CD4-positive, alpha-beta T cell treated with Interleukin-1 beta for 1 hour (primary cell): ENCODE data around the gene DNA2.
"Not testable (repeated sequence)": the region's sequence is repeated elsewhere in the genome, so short reads cannot be mapped to it uniquely, and the experiment has no call there.

Experiments used
- DNase-seq, 2 donors: peaks; one replicate each; pipeline ENCODE4 v3.0.0-alpha.2; 2020 to 2022

Gene DNA2, protein sequence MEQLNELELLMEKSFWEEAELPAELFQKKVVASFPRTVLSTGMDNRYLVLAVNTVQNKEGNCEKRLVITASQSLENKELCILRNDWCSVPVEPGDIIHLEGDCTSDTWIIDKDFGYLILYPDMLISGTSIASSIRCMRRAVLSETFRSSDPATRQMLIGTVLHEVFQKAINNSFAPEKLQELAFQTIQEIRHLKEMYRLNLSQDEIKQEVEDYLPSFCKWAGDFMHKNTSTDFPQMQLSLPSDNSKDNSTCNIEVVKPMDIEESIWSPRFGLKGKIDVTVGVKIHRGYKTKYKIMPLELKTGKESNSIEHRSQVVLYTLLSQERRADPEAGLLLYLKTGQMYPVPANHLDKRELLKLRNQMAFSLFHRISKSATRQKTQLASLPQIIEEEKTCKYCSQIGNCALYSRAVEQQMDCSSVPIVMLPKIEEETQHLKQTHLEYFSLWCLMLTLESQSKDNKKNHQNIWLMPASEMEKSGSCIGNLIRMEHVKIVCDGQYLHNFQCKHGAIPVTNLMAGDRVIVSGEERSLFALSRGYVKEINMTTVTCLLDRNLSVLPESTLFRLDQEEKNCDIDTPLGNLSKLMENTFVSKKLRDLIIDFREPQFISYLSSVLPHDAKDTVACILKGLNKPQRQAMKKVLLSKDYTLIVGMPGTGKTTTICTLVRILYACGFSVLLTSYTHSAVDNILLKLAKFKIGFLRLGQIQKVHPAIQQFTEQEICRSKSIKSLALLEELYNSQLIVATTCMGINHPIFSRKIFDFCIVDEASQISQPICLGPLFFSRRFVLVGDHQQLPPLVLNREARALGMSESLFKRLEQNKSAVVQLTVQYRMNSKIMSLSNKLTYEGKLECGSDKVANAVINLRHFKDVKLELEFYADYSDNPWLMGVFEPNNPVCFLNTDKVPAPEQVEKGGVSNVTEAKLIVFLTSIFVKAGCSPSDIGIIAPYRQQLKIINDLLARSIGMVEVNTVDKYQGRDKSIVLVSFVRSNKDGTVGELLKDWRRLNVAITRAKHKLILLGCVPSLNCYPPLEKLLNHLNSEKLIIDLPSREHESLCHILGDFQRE

GRCh38 chr10:68471586-68472408 is at the start of gene DNA2:
DNA2 (minus strand) TSS chr10:68471973; CDS start chr10:68471864, 109 bp downstream.
- peak; percentile 71 to 80 for DNase-seq

- not testable (repeated sequence) for DNase-seq
Measured at GRCh38 chr10:68518609-68519008, 46.8 kb upstream of the DNA2 start.

DNA sequence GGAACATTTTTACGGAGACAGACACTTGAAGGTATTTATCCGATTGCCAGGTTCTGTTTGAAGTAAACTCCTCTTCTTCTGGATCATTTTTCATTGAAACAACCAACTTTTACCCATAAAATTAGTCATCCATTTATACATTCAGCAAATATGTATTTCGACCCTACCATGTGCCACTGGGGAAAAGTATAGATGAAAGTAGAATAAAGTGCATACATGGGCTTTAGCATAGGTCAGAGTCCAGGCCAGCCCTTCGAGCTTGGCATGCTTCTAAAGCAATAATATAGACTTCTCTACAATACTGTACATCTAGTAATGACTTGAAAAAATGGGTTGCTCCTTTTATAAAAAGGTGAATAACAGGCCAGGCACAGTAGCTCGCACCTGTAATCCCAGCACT is 45.4 kb upstream of the DNA2 start:
- no peak for DNase-seq

- DNase-seq = no peak
Measured at GRCh38 chr10:68516766-68517165, 45.0 kb upstream of the DNA2 start.

- DNase-seq = not testable (repeated sequence)
Measured at GRCh38 chr10:68516216-68516615, 44.4 kb upstream of the DNA2 start.

DNA sequence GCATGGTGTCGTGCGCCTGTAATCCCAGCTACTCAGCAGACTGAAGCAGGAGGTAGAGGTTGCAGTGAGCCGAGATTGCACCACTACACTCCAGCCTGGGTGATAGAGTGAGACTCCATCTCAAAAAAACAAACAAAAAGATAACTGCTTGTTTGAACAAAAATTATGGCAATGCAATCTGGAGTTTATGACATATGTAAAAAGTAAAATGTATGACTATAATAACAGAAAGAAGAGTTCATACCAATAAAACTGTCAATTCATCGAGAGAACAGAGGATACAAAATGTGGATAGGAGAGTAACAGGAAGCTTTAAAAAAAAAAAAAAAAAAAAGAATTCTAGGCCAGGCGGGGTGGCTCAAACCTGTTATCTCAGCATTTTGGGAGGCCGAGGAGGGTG is 36.3 kb upstream of the DNA2 start:
- no peak for DNase-seq

DNA sequence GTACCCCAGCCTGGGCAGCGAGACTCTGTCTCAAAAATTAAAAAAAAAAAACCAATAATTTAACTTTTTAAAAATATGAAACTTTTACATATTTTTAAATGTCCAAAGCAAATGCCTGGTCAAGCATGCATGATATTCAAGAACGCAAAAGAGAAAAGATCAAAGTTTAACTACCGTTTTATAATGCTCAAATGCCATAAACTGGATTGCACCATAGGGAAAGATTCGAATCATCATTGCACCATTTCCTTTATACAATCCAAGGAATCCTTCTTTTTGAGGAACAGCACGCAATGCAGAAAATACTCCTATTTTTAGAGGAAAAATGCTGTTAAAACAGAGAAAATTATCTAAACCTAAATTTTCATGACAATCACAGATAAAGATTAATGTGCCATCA is 34.6 kb upstream of the DNA2 start:
- DNase-seq = no peak

DNA sequence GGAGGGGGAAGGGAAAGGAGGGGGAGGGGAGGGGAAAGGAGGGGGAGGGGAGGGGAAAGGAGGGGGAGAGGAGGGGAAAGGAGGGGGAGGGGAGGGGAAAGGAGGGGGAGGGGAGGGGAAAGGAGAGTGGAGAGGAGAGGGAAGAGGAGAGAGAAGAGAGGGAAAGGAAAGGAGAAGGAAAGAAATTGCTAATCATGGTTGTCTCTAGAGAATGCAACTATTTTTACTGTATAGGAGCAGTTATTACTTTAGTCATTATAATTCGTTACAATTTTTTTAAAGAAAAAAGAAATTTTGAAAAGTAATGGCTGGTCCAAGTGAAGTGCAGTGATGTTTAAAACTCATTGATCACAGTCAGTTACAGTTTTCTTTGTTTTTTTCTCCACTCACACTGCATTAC is 31.1 kb upstream of the DNA2 start:
- no peak for DNase-seq

DNA sequence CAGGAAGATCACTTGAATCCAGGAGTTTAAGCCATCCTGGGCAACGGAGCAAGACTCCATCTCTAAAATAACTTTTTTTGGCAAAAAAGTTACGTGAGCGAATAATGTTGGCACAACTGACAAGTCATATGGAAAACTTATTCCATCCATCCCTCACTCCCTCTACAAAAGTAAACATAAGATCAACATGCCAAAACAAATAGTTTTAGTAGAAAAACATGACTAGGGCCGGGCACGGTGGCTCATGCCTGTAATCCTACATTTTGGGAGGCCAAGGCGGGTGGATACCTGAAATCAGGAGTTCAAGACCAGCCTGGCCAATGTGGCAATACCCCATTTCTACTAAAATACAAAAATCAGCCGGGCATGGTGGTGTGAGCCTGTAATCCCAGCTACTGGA is 29.9 kb upstream of the DNA2 start:
- DNase-seq = no peak

DNA sequence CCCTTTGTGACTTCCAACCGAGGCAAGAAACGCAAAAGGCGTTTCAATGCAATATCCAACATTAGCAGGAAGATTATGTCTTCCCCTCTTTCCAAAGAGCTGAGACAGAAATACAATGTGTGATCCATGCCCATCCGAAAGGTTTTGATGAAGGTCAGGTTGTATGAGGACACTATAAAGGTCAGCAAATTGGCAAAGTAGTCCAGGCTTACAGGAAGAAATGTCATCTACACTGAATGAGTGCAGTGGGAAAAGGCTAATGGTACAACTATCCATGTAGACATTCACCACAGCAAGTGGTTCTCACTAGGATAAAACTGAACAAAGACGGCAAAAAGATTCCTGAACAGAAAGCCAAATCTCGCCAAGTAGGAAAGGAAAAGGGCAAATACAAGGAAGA is 27.8 kb upstream of the DNA2 start:
- no peak for DNase-seq

DNA sequence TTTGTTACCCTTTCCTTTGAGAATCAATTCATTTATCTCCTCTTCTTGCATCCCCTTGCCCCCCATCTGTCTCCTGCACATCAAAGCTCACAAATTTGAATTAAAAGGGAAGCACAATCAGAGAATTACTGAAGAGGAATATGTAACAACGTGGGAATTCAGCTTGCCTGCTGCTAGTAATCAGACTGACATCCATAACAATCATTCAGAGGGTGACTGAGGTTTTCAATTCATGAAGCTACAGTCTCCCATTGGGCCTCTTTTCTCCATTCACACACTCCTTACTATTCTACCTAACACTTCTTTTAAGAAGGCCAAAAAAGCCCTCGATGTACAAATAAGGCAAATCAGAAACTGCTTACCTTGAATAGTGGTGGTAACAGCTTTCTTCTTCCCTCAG is 24.3 kb upstream of the DNA2 start:
- no peak for DNase-seq

DNA sequence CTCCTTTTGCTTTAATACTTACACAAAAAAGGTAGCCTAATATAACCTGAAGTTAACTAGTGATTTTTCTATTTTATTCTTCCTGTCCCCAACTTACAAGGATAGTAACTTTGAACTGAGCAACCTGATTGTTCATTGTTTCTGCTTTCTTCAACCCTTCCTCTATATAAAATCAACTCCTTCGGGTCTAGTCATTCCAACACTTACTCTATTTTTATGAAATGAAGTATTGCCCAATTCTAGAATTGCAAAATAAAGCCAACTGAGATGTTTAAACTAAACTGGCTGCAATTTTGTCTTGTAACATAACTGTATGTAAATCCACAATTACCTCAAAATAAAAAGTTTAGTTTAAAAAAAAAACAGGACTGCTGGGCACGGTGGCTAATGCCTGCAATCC is 20.3 kb upstream of the DNA2 start:
- no peak for DNase-seq

GRCh38 chr10:68489919-68490318 is 18.1 kb upstream of the DNA2 start:
- no peak for DNase-seq

DNA sequence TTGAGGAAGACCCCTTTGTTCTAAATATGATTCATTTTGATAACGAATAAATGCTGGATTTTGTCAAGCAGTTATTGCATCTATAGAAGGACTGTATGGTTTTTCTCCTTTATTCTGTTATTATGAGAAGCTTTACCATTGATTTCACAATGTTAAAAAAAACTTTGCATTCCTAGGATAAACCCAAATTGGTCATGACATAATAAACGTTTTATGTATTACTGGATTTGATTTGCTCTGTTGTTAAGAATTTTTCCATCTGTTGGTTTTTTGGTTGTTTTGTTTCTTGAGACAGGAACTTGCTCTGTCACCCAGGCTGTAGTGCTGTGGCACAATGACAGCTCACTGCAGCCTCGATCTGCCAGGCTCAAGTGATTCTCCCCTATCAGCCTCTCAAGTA is 2.2 kb upstream of the DNA2 start:
- no peak for DNase-seq

- no peak for DNase-seq
Measured at GRCh38 chr10:68471063-68471585, 649 bp downstream of the DNA2 start.

DNA sequence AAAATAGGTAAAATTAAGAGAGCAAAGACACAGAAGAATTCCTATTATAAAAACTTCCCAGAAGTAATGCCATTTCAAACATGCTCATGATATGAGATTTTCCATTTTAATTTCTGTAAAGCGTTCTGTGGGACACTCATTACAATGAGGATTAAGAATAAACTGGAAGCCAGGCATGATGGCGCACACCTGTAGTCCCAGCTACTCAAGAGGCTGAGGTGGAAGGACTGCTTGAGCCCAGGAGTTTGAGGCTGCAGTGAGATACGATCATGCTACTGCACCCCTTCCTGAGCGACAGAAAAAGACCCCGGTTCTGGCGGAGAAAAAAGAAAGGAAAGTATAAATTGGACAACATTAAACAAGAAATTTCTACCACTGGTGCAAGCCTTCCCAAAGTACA is 1.5 kb downstream of the DNA2 start:
- DNase-seq = no peak

- no peak for DNase-seq
Measured at GRCh38 chr10:68469838-68470237, 1.9 kb downstream of the DNA2 start.

- DNase-seq = not testable (repeated sequence)
Measured at GRCh38 chr10:68464729-68465128, 7.0 kb downstream of the DNA2 start.

- no peak for DNase-seq
Measured at GRCh38 chr10:68463365-68464093, 8.2 kb downstream of the DNA2 start.

DNA sequence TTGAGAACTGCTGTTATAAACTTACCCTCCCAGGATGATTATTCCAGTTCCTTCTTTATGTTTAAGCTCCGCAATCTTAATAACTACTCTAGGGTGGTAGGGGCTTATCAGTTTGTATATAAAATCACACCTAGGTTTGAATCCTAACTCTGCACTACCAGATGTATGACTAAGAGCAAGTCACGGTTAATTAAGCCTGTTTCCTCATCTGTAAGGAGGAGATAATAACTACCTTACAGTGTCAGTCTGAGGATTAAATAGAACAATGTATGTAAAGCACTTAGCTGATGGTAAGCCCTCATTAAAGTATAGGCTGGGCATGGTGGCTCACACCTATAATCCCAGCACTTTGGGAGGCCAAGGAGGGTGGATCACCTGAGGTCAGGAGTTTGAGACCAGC is 9.2 kb downstream of the DNA2 start:
- no peak for DNase-seq

- DNase-seq = no peak
Measured at GRCh38 chr10:68461032-68461431, 10.7 kb downstream of the DNA2 start.

GRCh38 chr10:68449698-68450097 is 22.1 kb downstream of the DNA2 start:
- DNase-seq = not testable (repeated sequence)
